HG02852 (cell line): ENCODE results near the gene ME2.
A peak's percentile ranks its signal among the peaks of the same experiment; 100 is the strongest.
"Not testable (repeated sequence)": the region's sequence is repeated elsewhere in the genome, so short reads cannot be mapped to it uniquely, and the experiment has no call there.

Experiments used
- ATAC-seq: cut with Tn5 transposase; IDR thresholded peaks from one replicate; pipeline ENCODE4 v1.9.1; 2021; ENCODE audit warnings: mild to moderate bottlenecking, moderate library complexity; ENCODE audit not compliant: unreplicated experiment

ME2 gene

GRCh38 chr18:50859793-50860555 is 18.9 kb upstream of the ME2 start:
- no peak for ATAC-seq

DNA sequence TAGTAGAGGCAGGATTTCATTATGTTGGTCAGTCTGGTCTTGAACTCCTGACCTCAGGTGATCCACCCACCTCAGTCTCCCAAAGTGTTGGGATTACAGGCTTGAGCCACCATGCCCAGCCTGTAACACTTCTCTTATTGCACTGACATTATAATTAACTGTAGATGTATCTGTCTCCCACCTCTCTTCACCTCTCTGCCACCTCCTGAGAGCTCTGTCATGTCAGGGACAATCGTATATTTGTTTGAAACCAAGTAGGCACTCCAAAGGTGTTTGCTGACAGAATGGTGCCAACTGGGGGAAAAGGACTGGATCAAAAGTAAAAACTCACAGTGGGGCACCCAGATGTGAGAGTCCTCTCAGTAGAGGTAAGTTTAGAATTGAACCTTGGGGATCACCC is 17.3 kb upstream of the ME2 start:
- no peak for ATAC-seq

DNA sequence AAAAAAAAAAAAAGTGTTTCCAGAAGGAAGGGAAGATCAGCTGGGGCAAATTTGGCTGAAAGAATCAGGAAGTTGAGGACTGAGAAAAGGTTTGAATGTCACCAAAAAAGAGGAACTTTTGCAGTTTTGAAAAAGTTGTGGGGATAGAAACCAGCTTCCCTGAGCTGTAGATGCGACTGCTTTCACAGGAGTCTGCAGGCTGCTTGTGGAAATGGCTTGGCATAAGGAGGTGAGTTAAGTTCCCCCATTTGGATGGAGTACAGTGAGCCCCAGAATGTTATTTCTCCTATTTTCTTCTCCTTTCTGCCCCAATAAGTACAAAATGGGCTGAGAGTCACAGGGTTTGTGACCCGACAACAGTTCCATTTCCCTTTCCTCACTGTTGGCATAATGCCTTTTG is 16.5 kb upstream of the ME2 start:
- no peak for ATAC-seq

- no peak for ATAC-seq
Measured at GRCh38 chr18:50863840-50864375, 15.0 kb upstream of the ME2 start.

GRCh38 chr18:50866765-50867164 is 12.2 kb upstream of the ME2 start:
- ATAC-seq: no peak

GRCh38 chr18:50869150-50869549 is 9.8 kb upstream of the ME2 start:
- ATAC-seq: no peak

DNA sequence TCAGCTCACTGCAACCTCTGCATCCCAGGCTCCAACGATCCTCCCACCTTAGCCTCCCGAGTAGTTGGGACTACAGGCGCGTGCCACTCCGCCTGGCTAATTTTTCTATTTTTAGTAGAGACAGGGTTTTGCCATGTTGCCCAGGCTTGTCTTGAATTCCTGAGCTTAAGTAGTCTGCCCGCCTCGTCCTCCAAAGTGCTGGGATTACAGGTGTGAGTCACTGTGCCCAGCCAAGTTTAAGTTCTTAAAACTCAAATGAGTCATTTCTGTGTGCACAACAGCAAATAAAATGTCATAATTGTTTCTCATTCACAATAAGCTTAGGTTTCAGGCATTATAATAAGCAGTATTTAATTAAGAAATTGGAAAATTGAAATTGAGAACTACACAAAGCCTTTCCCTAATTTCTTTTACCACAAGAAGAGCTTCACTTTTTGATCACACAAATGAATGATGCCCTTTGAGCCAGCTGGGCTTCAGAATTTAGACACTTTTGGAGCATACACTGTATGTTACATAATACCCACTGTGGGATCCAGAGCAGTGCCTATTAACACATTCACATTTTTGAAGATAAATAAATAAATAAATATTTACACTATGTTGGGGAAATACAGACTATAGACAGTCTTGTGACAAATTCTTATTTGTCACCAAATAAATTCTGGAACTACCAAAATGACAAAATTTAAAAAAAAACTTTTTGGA is 8.6 kb upstream of the ME2 start:
- ATAC-seq: no peak

DNA sequence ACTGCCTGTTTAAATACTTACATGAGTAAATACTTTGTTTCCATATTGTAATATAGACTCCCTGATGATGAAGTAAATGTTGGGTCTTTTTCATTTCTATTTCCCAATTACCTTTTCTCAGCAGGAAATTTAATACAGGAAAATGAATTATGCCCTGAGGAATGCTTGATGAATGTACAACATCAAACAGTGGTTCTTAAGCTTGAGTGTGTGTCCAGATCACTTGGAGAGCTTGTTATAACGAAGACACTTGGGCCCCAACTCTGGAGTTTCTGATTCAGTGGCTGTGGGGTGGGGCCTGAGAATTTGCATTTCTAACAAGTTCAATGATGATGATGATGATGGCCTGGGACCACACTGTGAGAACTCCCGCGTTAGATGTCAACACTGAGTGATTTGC is 7.1 kb upstream of the ME2 start:
- no peak for ATAC-seq

DNA sequence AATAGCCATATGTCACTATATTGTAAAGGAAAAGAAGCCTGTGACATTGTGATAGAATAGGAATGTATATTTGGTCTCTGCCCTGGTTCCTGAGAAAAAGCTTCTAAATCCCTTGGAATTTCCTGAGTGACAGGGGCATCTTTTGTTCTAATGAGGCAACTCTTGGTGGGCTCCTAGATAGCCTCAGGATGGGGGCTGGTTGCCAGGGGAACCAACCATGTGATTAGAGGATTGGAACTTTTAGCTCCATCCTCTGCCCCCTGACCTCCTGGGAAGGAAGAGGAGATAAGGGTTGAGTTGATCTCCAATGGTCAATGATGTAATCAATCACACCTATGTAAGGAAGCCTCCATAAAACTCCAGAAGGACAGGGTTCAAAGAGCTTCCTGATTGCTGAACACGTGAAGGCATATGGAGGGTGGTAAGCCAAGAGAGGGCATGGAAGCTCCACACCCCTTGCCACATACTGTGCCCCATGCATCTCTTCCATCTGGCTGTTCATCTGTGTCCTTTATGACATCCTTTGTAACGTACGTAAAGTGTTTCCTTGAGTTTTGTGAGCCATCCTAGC is 2.9 kb upstream of the ME2 start:
- ATAC-seq: no peak

DNA sequence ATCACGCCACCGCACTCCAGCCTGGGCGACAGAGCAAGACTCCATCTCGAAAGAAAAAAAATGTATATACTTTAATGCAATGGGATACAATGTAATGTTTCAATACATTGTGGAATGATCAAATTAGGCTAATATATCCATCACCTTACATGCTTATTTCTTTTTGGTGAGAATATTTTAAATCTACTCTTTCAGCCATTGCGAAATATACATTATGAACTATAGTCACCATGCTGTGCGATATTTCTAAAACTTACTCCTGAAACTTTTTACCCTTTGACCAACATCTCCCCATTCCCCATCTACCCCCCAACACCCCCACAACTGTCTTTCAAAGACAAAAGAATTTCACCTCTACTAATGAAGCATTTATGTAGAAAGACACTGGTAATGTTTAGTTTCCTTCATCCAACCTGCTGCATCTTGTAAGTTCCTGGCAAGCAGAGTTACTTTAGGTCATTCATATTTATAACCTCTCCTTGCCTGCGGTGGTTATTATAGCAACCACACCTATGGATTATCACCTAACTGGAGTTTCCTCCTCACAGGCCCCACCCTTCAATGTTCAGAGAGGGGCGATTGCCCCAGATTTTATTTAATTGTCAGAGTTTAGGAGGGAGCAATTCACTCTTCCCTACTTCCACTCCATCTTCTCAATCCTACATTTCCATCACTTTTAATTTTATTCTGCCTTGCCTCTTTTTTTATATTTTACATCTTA is 1.2 kb upstream of the ME2 start:
- ATAC-seq: no peak

GRCh38 chr18:50879302-50880118 is 592 bp downstream of the ME2 start:
- ATAC-seq: peak; percentile 21

GRCh38 chr18:50880119-50880465 is 1.2 kb downstream of the ME2 start:
- ATAC-seq: peak; percentile 2

GRCh38 chr18:50880944-50881343 is 2.0 kb downstream of the ME2 start:
- not testable (repeated sequence) for ATAC-seq

GRCh38 chr18:50886929-50887328 is 8.0 kb downstream of the ME2 start:
- ATAC-seq: no peak

GRCh38 chr18:50895350-50896045 is 16.6 kb downstream of the ME2 start:
- no peak for ATAC-seq

- no peak for ATAC-seq
Measured at GRCh38 chr18:50896093-50896492, 17.2 kb downstream of the ME2 start.

- no peak for ATAC-seq
Measured at GRCh38 chr18:50898919-50899318, 20.0 kb downstream of the ME2 start.

DNA sequence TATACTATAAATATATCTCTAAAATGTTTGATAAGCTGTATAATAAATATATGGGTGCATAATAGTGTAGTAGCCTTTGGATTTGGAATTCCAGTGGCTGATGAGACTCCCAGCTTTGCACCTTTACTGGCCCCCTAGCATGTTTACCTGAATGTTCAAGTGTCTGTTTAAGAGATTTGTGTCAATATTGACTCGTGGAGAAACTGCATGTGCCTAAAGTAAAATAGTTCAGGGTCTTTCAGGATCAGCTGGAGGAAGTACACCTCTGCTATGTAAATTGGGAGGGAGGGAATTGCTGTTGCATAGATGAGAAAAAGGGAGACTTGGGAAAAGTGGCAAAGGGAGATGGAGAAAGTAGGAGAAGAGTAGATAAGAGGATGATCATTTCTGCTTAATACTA is 23.9 kb downstream of the ME2 start:
- no peak for ATAC-seq

DNA sequence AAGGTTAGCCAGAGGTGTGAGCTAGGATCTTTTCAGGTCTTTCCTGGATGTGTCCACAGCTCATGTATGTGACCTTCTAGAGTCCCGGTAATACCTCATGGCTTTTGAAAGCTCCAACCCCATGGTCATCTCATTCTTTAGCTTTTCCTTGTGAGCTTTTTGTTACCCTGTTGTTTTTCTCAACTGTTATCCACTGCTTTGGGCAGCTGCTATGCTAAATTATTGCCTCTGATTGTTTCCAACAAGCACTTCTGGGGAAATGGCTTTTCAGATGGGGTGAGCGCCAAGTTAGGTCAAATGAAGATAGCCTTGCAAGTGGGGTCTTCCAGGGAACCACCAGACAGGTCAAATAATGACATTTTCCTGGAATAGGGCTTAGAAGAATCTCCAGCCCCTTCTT is 27.9 kb downstream of the ME2 start:
- ATAC-seq: no peak

DNA sequence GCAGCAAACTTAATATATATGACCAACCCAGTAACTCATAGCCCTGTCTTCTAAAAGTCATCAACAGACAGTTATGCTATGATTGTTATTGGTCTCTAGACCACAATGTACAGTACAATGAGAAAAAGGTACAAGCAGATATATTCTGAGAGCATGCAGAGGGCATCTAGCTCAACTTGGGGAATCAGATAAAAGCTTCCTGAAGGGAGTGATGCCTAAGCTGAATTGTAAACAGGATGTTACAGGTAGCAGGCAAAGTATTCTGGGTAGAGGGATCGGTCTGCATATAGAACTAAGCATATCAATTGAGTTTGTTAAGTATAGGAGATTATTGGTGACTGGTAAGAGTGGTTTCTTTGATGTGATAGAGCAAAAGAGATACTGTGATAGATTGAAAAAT is 30.3 kb downstream of the ME2 start:
- ATAC-seq: no peak
